Measurements from ENCODE around the gene ETF1.

The ETF1 gene

DNA sequence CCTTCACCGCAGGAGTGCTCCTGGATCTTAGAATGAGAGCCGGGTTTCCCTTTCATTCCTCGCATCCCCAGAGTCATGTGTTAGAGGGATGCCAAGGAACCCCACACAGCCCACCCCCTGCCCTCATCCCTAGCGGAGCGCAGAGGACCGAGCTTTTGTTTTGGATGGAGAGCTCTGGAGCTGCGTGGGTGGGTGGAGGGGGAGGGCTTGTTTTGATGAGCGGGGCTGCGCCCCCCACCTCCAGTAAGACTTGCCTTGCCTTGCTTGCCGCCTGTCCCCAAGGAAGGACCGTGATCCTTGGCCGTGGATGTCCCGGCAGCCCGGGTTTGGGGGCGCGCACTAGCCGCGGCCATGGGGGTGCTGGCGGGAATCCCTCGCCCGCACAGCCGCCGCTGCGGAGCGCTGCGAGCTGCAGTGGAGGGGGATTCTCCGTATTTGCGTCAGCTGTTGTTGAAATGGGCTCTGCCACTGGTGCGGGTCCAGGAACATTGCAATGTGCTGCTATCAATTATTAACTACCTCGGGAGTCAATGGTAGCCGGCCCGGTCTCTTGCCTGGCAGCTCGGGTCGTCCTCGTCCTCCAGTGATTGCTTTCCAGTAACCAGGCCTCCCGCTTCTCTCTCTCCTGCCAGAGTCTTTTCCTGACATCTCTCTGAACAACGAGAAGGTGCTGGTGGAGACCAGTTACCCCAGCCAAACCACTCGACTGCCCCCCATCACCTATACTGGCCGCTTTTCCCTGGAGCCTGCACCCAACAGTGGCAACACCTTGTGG lies 76.7 kb downstream of the ETF1 start:
- Histone ChIP-seq H3K27ac (peak overlapping the region; percentile 23 to 99), H3K4me3 (peak overlapping the region; percentile 87)
- DNase-seq (ENCODE audit: low spot score), result no peak
- no peak for TF ChIP-seq CTCF (IDR thresholded peaks at IDR 0.05)

GRCh38 chr5:138465261-138466124 lies 77.5 kb downstream of the ETF1 start, which contains the start of gene EGR1:
TSS of gene EGR1 (plus strand) at chr5:138465479. CDS start at chr5:138465762, 283 bp downstream.
- TF ChIP-seq CTCF (IDR thresholded peaks at IDR 0.05), result no peak
- Histone ChIP-seq H3K4me3 (peak within 1 kb of the TSS; percentile 87), H3K27ac (peak within 1 kb of the TSS; percentile 99)
- DNase-seq (ENCODE audit: low spot score), result peak; percentile 97

DNA sequence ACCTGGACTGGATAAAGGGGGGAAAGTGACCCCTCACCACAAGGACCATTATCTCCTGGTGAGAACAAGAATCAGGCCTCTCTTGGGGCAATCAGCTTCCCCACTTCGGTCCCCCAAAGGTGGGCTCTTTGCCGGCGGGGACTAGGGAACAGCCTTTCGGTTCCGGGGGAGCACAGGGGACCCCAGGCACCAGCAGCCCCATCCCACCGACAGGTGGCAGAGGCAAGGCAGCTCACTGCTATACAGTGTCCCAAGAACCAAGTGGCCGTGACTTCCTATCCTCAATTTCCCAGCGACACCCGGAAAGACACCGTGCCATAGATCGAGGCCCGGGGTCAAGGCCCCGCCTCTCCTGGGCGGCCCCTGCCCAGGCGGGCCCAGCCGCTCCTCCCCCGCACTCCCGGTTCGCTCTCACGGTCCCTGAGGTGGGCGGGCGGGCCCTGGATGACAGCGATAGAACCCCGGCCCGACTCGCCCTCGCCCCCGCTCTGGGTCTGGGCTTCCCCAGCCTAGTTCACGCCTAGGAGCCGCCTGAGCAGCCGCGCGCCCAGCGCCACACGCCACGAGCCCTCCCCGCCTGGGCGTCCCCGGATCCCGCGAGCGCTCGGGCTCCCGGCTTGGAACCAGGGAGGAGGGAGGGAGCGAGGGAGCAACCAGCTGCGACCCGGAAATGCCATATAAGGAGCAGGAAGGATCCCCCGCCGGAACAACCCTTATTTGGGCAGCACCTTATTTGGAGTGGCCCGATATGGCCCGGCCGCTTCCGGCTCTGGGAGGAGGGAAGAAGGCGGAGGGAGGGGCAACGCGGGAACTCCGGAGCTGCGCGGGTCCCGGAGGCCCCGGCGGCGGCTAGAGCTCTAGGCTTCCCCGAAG lies 78.4 kb downstream of the ETF1 start:
- TF ChIP-seq CTCF (IDR thresholded peaks at IDR 0.05), result peak; percentile 40
- DNase-seq (ENCODE audit: low spot score), result peak; percentile 99
- Histone ChIP-seq H3K27ac (peak overlapping the region; percentile 99), H3K4me3 (peak overlapping the region; percentile 87)

DNA sequence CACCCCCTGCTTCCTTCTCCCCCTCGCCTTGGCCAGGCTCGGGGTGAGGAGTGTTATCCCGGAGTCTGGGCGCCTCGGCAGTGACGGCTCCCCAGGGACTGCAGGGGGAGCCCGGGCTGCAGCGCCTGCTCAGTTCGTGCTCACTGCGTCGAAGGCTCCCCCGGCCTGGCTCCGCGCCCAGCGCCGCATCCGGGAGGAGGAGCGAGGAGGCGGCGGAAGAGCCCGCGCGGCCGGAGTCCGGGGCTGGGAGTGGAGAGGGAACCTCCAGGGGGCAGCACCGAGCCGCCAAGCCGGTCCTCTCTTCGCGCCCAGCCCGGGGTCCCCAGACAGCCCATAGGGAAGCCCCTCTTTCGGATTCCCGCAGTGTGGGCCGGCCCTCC lies 79.0 kb downstream of the ETF1 start:
- DNase-seq (ENCODE audit: low spot score), result peak; percentile 97
- peak overlapping the region; percentile 99 for H3K27ac ChIP-seq
- H3K4me3 ChIP-seq, result peak overlapping the region; percentile 87
- peak; percentile 92 for TF ChIP-seq CTCF (IDR thresholded peaks at IDR 0.05)

GRCh38 chr5:138463419-138464007 lies 79.5 kb downstream of the ETF1 start:
- peak overlapping the region; percentile 99 for H3K27ac ChIP-seq
- DNase-seq (ENCODE audit: low spot score), result peak; percentile 85
- no peak for TF ChIP-seq CTCF (IDR thresholded peaks at IDR 0.05)
- H3K4me3 ChIP-seq, result peak overlapping the region; percentile 87
